Tibial nerve (tissue), 4 donors: Measurements from ENCODE around the gene TCEANC. TPM values are rescaled to one million over a fixed set of nuclear protein-coding genes. Genes with fewer than 3 reads are reported as not detected.

ENCODE experiments used
- DNase-seq, 2 donors: peaks; one replicate each; pipeline ENCODE4 v3.0.0-alpha.2; 2019; ENCODE audit warnings: low spot score in 2 of 2
- H3K27ac ChIP-seq, 4 donors: fragments of 200-600 bp; sonication (generic) in 3 of 4; one replicate each; pipeline ENCODE4 v1.5.1; 2017 to 2019; ENCODE audit warnings: mild to moderate bottlenecking in 1 of 4
- H3K27me3 ChIP-seq, 2 donors: fragments of 200-600 bp; sonication (generic) in 1 of 2; one replicate each; pipeline versions ENCODE4 v1.5.1 to v1.6.0; 2017 to 2019
- H3K36me3 ChIP-seq, 3 donors: fragments of 200-600 bp; sonication (generic); one replicate each; pipeline ENCODE4 v1.5.1; 2018 to 2019
- H3K4me1 ChIP-seq, 4 donors: fragments of 200-600 bp; sonication (generic) in 3 of 4; one replicate each; pipeline ENCODE4 v1.5.1; 2017 to 2019
- H3K4me3 ChIP-seq, 4 donors: fragments of 200-600 bp; sonication (generic) in 3 of 4; one replicate each; pipeline ENCODE4 v1.5.1; 2017 to 2019; ENCODE audit warnings: mild to moderate bottlenecking in 1 of 4, moderate library complexity in 1 of 4
- H3K9me3 ChIP-seq, 4 donors: fragments of 200-600 bp; sonication (generic) in 3 of 4; one replicate each; pipeline ENCODE4 v1.5.1; 2017 to 2019
- CTCF ChIP-seq, 5 experiments: fragments of 200-600 bp in 3 of 5; fragments of 450-650 bp in 2 of 5; sonication (generic) in 3 of 5; IDR thresholded peaks; one replicate each; pipeline ENCODE4 v1.5.1; 2016 to 2019; ENCODE audit warnings: antibody characterized with exemption in 5 of 5, mild to moderate bottlenecking in 3 of 5, moderate library complexity in 2 of 5
- EP300 ChIP-seq, 2 donors: sonication (generic); formaldehyde crosslinking; IDR thresholded peaks; one replicate each; pipeline ENCODE4 v1.6.1; 2017; ENCODE audit warnings: antibody characterized with exemption in 2 of 2, mild to moderate bottlenecking in 1 of 2
- POLR2A ChIP-seq, 2 donors: fragments of 450-650 bp; IDR thresholded peaks; one replicate each; pipeline ENCODE4 v1.6.1; 2017; ENCODE audit warnings: antibody characterized with exemption in 2 of 2, mild to moderate bottlenecking in 2 of 2, moderate library complexity in 2 of 2
- WGBS, 2 donors: methylation state at CpG; one replicate each; pipeline ENCODE4 v1.1.5; 2018; 5-methylcytosine and 5-hydroxymethylcytosine counted together
- total RNA-seq, 4 donors: library from RNA; depleted of rRNA; stranded (reverse); fragments of >200 nt; gene quantifications; one replicate each; pipeline ENCODE4 v1.1.0, GENCODE V29; 2016

The TCEANC gene
- total RNA-seq, 4 donors from 2014 or later = 2.9 to 6.1 (median 5.0) TPM

GRCh38 chrX:13687203-13687602, 34.3 kb downstream of the TCEANC start:
- no peak overlapping the region for H3K4me3 ChIP-seq
- H3K27me3 ChIP-seq = peaks cover 0 to 5% of the 10 kb centered on the region in 2 donors
- no peaks in the 10 kb centered on the region for H3K9me3 ChIP-seq
- 86 to 90% methylated on average over 1 of the region's 1 CpG for WGBS, 2 donors
- no peaks in the 10 kb centered on the region for H3K36me3 ChIP-seq
- TF ChIP-seq POLR2A (IDR thresholded peaks at IDR 0.05) (no peak), EP300 (IDR thresholded peaks at IDR 0.05) (no peak), CTCF (IDR thresholded peaks at IDR 0.05) (no peak)
- H3K4me1 ChIP-seq = peaks cover 0 to 9% (median 8%) of the 10 kb centered on the region in 4 donors
- DNase-seq = no peak
- H3K27ac ChIP-seq = no peak overlapping the region

GRCh38 chrX:13688384-13688957, 35.5 kb downstream of the TCEANC start:
- TF ChIP-seq EP300 (IDR thresholded peaks at IDR 0.05) = no peak
- TF ChIP-seq CTCF (IDR thresholded peaks at IDR 0.05) = no peak
- no peak for TF ChIP-seq POLR2A (IDR thresholded peaks at IDR 0.05)
- Histone ChIP-seq H3K9me3 (no peaks in the 10 kb centered on the region), H3K4me3 (peak overlapping the region; percentile 80 to 87 (median 84)), H3K36me3 (no peaks in the 10 kb centered on the region), H3K27me3 (peaks cover 0 to 5% of the 10 kb centered on the region in 2 donors), H3K27ac (peak overlapping the region; percentile 92 to 98 (median 96)), H3K4me1 (peaks cover 0 to 21% (median 13%) of the 10 kb centered on the region in 4 donors)
- no peak for DNase-seq
- WGBS, 2 donors = 11 to 16% methylated on average over 13 of the region's 13 CpGs

DNA sequence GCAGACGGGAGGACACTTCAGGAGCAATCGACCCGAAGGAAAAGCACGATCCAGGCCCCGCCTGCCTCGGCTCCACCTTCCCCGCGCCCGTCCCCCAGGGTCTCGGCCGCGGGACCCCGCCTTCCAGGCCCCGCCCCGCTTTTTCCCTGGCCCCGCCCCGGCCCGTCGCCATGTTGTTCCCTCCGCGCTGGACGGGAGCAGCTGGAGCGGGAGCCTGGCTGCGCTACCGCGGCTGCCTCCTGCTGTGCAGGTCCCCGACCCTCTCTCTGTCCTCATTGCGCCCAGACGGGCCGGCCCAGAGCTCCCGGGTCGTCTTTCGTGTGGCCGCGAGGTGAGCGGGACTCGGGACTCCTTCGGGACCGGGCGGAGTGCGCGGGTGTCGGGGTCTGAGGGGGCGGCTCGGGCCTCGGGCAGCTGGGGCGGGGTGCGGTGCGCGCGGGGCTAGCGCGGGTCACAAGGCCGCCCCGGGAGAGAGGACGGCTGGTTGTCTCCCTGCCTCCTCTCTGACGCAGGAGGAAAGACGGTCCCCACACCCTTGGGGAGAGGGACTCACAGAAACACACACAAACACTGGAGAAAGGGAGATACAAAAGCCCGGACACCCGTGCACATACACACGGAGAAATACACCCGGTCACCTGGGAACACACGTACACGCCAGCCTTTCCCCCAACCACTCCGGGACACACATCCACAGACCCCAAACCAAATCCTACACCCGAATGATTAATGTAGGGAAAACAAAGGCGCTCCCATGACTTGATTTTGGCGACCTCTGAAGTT, 36.2 kb downstream of the TCEANC start, which contains the start of gene RAB9A:
TSS of gene RAB9A (plus strand) at position 171 of the 783 bp plus-strand sequence. CDS start 19,619 bp downstream, outside the sequence.
- peak within 1 kb of the TSS; percentile 92 to 98 (median 96) for H3K27ac ChIP-seq
- H3K4me1 ChIP-seq = peaks cover 0 to 27% (median 19%) of the 10 kb centered on the region in 4 donors
- H3K9me3 ChIP-seq = no peaks in the 10 kb centered on the region
- H3K36me3 ChIP-seq = no peaks in the 10 kb centered on the region
- peak within 1 kb of the TSS; percentile 80 to 87 (median 84) for H3K4me3 ChIP-seq
- peak; percentile 72 to 77 for DNase-seq
- H3K27me3 ChIP-seq = peaks cover 0 to 5% of the 10 kb centered on the region in 2 donors
- TF ChIP-seq POLR2A (IDR thresholded peaks at IDR 0.05) (peak; percentile 75 to 93), CTCF (IDR thresholded peaks at IDR 0.05) (peak in 1 of 5 experiments; percentile 23), EP300 (IDR thresholded peaks at IDR 0.05) (peak in 1 of 2 donors; percentile 96)
- WGBS, 2 donors = 1 to 2% methylated on average over 33 to 62 of the region's 68 CpGs

- H3K4me1 ChIP-seq = peaks cover 0 to 33% (median 25%) of the 10 kb centered on the region in 4 donors
- H3K27ac ChIP-seq = peak overlapping the region; percentile 92 to 98 (median 96)
- TF ChIP-seq EP300 (IDR thresholded peaks at IDR 0.05) = no peak
- TF ChIP-seq POLR2A (IDR thresholded peaks at IDR 0.05) = no peak
- TF ChIP-seq CTCF (IDR thresholded peaks at IDR 0.05) = no peak
- H3K36me3 ChIP-seq = no peaks in the 10 kb centered on the region
- no peak for DNase-seq
- H3K4me3 ChIP-seq = peak overlapping the region; percentile 80 to 87 (median 84)
- no peaks in the 10 kb centered on the region for H3K9me3 ChIP-seq
- WGBS, 2 donors = 0 to 7% methylated on average over 16 of the region's 16 CpGs
- peaks cover 0 to 5% of the 10 kb centered on the region in 2 donors for H3K27me3 ChIP-seq
Measured at GRCh38 chrX:13689741-13690211, 36.8 kb downstream of the TCEANC start.
